ENCODE measurements around the gene TFEB.
A peak's percentile ranks its signal among the peaks of the same experiment; 100 is the strongest.

TFEB gene

DNA sequence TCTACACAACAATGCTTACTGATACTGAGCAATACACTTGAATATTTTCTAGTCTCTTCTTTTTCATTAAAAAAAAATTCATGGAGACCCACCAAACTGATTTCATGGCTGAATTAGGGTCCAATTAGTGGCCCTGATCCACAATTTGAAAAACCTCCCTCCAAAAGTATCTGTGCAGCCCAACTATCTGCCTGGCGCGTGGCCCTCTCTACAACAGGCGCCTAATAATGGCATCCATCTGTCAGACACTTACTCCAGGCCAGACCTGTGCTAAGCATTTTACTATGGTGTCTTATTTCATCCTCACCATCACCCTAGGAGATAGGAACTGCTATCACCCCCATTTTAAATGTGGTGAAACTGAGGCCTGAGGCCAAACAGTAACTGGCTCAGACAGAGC lies 14.0 kb downstream of the TFEB start:
- no peak for DNase-seq

DNA sequence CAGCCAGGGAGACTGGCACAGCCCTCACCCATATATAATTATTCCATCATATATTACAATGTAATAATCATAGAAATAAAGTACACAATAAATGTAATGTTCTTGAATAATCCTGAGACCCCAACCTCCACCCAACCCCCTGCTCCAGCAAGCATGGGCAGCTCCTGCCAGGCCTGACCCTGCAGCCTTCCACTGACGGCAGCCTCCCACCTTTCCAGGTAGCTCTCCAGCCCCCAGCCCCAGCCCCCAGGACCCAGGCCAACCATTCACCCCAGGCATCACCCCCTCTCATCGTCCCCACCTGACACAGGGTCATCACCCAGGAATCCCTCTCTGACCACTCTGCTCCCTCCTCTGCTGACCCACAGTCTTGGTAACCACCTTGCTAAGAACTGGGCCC lies 14.6 kb downstream of the TFEB start:
- no peak for DNase-seq

DNA sequence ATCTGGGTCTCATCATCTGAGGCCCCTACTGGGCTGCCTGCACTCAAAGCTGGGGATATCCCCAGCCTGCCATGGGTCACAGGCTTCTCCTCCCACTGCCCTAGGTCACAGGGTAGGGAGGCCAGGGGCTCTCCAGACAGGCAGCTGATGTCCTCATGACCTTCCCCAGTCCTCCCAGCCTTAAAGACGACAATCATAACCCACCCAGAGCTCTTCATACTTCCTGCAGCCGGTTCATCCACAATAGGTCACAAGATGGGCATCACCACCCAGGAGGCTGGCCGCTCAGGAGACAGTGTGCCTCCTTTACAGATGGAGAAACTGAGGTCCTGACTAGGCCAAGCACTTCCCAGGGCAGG lies 15.2 kb downstream of the TFEB start:
- DNase-seq = no peak

- no peak for DNase-seq
These were observed 15.8 kb downstream of the TFEB start for GRCh38 chr6:41719436-41720261.

DNA sequence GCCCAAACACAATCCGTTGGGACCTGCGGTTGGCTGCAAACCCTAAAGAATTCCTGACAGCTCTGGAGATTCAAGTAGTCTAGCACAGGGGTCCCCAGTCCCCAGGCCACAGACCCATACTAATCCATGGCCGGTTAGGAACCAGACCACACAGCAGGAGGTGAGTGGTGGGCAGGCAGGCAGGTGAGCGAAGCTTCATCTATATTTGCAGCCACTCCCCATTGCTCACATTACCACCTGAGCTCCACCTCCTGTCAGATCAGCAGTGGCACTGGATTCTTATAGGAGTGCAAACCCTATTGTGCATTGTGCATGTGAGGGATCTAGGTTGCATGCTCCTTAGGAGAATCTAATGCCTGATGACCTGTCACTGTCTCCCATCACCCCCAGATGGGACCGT lies 16.6 kb downstream of the TFEB start:
- DNase-seq = no peak

GRCh38 chr6:41717392-41717736 lies 18.0 kb downstream of the TFEB start:
- no peak for DNase-seq

GRCh38 chr6:41716516-41717391 lies 18.7 kb downstream of the TFEB start:
- no peak for DNase-seq

- no peak for DNase-seq
These were observed 19.5 kb downstream of the TFEB start for GRCh38 chr6:41715795-41716515.

DNA sequence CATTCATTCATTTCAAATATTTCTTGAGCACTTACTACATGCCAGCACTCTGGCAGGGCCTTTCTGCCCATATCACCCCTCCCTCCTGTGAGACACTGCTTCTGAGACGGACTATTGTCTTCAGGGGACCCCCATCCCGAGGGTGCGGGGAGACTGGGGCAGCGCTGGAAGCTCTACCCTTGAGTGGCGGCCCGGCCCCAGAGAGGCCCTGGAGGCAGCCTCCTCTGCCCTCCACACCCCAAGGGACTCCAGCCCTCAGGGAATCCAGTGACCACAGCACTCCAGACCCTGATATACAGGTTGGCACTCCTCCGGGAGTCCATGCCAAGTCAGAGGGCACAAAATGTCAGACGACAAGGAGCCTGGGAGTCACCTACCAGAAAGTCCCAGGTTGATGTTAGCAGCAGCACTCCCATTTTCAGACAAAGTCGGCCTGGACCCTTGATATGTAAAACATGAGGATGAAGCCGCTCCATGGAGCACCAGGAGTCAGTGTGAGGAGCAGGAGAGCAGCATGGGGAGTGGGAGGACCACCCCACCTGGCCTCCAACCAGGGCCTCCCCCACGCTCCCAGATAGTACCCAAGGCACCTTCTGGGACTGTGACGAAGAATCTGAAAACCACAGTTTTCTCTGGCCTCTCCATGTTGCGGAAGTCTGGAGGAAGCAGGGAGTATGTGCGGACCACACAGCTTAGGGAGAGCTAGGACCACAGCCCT lies 20.7 kb downstream of the TFEB start:
- no peak for DNase-seq

- no peak for DNase-seq
These were observed 21.6 kb downstream of the TFEB start for GRCh38 chr6:41713650-41714291.

GRCh38 chr6:41713159-41713649 lies 22.2 kb downstream of the TFEB start:
- DNase-seq = no peak

GRCh38 chr6:41712651-41713103 lies 22.7 kb downstream of the TFEB start:
- DNase-seq = no peak

GRCh38 chr6:41711323-41712038 lies 23.9 kb downstream of the TFEB start:
- DNase-seq = no peak

GRCh38 chr6:41709375-41709774 lies 26.0 kb downstream of the TFEB start:
- DNase-seq = no peak

- DNase-seq = no peak
These were observed 26.6 kb downstream of the TFEB start for GRCh38 chr6:41708856-41709255.

GRCh38 chr6:41707565-41708200 lies 27.7 kb downstream of the TFEB start:
- DNase-seq = no peak

DNA sequence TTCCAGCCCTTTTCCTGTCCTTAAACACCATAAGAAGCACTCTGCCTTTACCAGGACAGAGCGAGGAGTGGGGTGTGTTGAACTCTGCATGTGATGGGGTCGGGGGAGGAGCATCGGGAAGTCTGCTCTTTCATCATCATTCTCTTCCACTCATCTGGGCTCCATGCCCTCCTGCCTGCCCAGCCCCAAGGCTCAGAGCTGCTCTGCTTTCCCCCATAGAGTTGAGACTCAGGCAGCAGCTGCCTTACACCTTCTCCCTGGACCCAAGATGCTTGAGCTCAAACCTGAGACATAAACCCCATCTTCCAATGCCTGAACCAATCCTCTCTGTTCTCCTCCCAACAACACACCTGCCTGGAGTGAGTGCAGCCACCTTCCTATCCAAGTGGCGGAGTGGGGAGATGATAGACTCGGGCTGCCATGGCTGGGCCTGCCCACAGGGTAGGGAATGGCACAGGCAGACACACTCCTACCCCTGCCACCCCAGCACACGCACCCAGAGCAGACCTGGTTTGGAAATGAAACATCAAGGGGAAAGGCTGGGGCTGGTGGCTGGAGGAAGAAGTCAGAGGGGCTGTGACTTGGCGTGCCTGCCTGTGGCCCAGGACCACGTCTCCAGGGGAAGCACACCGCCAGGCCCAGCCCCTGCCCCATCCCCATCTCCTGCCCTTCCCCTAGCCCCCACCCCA lies 28.4 kb downstream of the TFEB start:
- no peak for DNase-seq

DNA sequence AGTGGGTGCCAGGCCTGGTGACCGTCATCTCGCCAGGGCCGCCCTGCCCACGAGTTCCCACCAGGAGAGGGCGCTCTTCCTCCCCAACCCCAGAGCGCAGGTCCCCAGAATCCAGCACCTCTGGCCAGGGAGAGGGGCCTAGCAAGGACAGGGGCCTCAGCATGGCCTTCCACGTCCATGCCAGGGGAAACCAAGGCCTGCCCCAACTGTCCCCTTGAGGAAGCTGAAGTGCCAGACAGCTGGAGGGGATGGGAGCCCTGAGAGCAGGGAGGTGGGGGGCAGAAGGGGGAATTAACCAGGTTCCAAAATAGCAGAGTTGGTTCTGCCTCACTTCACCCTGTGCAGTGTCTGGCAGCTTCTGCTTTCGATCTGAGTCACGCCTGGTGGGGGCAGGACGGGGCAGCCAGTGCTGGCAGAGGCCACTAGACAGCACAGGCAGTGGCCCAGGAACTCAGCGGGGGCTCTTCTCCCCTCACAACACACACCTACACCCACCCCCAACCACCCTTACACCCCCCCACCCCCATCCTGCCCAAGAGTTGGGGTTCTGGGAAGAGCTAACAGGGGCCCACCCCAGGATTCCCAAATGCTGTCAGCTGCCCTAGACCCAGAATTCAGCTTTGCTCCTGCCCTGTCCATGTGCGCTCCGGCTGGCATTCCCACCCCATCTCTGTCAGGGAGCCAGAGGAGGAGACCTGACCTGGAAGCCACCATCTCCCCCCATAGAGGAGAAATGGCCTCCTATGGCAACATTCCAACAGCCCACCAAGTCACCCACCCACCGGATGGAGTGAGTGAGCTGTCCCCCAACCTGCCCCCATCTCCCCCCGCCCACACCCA lies 29.2 kb downstream of the TFEB start:
- DNase-seq = peak; percentile 65

DNA sequence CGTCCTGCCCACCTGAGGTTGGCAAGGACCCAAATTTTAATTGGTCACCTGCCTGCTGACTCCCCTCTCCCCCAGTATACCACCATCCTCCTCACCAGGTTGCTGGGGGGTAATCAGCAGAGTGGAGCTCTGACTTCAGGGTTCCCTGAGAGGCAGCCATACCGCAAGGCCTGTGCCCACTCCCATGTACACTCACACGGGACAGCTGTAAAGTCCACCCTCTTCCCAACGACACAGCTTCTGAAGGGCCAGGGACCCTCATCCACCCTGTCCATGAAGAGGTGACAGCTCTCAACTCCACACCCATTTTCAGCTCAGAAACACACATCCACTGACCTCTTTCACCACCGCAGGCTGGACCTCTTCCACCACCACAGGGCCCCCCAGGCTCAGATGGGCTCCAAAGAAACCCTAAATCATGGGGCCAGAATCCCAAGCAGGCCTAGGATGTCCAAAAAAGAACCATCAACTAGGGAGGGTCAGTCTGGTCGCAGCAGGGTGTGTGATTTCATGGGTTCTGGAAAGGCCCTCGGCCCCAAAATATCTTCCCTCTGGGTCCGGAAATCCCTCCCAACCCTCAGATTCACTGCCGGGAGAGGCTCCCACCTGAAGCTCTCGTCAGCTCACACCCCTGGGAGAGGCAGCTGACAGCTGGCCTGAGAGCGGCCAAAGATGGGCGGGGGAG lies 30.0 kb downstream of the TFEB start:
- no peak for DNase-seq

Measured in right forelimb (tissue), 1 donor.